Fibroblast of mammary gland (primary cell): ENCODE results near the gene VAPA.
A peak's percentile ranks its signal among the peaks of the same experiment; 100 is the strongest.

Experiments used
- DNase-seq: peaks from one replicate; pipeline ENCODE4 v3.0.0-alpha.2; 2010; ENCODE audit warnings: low read depth
- H3K4me3 ChIP-seq: 2 replicates; pipeline ENCODE4 v1.5.1; 2011; ENCODE audit warnings: low read depth, mild to moderate bottlenecking, low read length, moderate library complexity; ENCODE audit not compliant: control insufficient read depth
- CTCF ChIP-seq: conservative IDR thresholded peaks from 2 replicates; pipeline ENCODE4 v1.5.1; 2011; ENCODE audit warnings: low read depth, low read length, inconsistent platforms; ENCODE audit not compliant: control insufficient read depth, insufficient read depth

VAPA gene

GRCh38 chr18:9965711-9966624, 52.2 kb downstream of the VAPA start:
- DNase-seq = no peak
- no peak for TF ChIP-seq CTCF
- no peak overlapping the region for H3K4me3 ChIP-seq

- DNase-seq = no peak
- no peak overlapping the region for H3K4me3 ChIP-seq
- no peak for TF ChIP-seq CTCF
Observed at GRCh38 chr18:9968081-9968848, 54.4 kb downstream of the VAPA start.

- no peak overlapping the region for H3K4me3 ChIP-seq
- no peak for DNase-seq
- no peak for TF ChIP-seq CTCF
Observed at GRCh38 chr18:9969247-9969646, 55.4 kb downstream of the VAPA start.

- DNase-seq = peak; percentile 80
- TF ChIP-seq CTCF = peak; percentile 83
- H3K4me3 ChIP-seq = no peak overlapping the region
Observed at GRCh38 chr18:9971313-9971920, 57.6 kb downstream of the VAPA start.

- no peak for DNase-seq
- no peak for TF ChIP-seq CTCF
- no peak overlapping the region for H3K4me3 ChIP-seq
Observed at GRCh38 chr18:9973470-9973869, 59.7 kb downstream of the VAPA start.

- TF ChIP-seq CTCF = no peak
- no peak overlapping the region for H3K4me3 ChIP-seq
- DNase-seq = no peak
Observed at GRCh38 chr18:9974279-9974915, 60.6 kb downstream of the VAPA start.
